Testis (tissue), 3 donors: Measurements from ENCODE around the gene NAPSA. TPM values are rescaled to one million over a fixed set of nuclear protein-coding genes. Genes with fewer than 3 reads are reported as not detected.
"Not testable (repeated sequence)": the region's sequence is repeated elsewhere in the genome, so short reads cannot be mapped to it uniquely, and the experiment has no call there.

Source experiments
- DNase-seq: peaks from one replicate; pipeline ENCODE4 v3.0.0-alpha.2; 2019
- H3K27ac ChIP-seq, 2 donors: fragments of 200-600 bp; sonication (generic); one replicate each; pipeline ENCODE4 v1.5.1; 2019
- H3K27me3 ChIP-seq: fragments of 200-600 bp; sonication (generic); one replicate; pipeline ENCODE4 v1.5.1; 2019
- H3K36me3 ChIP-seq: fragments of 200-600 bp; sonication (generic); one replicate; pipeline ENCODE4 v1.5.1; 2017; ENCODE audit warnings: low read depth; ENCODE audit errors: missing control alignments
- H3K4me1 ChIP-seq: fragments of 200-600 bp; sonication (generic); one replicate; pipeline ENCODE4 v1.5.1; 2019
- H3K4me3 ChIP-seq, 2 donors: fragments of 200-600 bp; sonication (generic); one replicate each; pipeline ENCODE4 v1.5.1; 2017 to 2019
- H3K9me3 ChIP-seq: fragments of 200-600 bp; sonication (generic); one replicate; pipeline ENCODE4 v1.5.1; 2017
- CTCF ChIP-seq, 3 experiments: fragments of 450-650 bp in 2 of 3; fragments of 200-600 bp in 1 of 3; sonication (generic) in 1 of 3; IDR thresholded peaks; one replicate each; pipeline ENCODE4 v1.5.1; 2016 to 2019; ENCODE audit warnings: antibody characterized with exemption in 3 of 3, mild to moderate bottlenecking in 2 of 3, moderate library complexity in 1 of 3
- POLR2A ChIP-seq: fragments of 450-650 bp; IDR thresholded peaks from one replicate; pipeline ENCODE4 v1.6.1; 2017; ENCODE audit warnings: antibody characterized with exemption, mild to moderate bottlenecking, moderate library complexity
- WGBS, 2 donors: methylation state at CpG; one replicate each; pipeline ENCODE4 v1.1.5; 2018; 5-methylcytosine and 5-hydroxymethylcytosine counted together
- intact Hi-C: fragments of 100-400 bp; cut with DNase I; formaldehyde crosslinking; loops from one replicate; pipeline ENCODE4 v1.15.1; 2023; ENCODE audit warnings: low total_unique reads
- polyA plus RNA-seq: library from polyadenylated mRNA; stranded (reverse); fragments of 350-450 nt; fragmentation: Illumina TruSeq; extraction: RNeasy Lipid Tissue Mini Kit (QIAGEN cat#74804); gene quantifications from one replicate; pipeline ENCODE4 v1.2.3, GENCODE V29; 2014; ENCODE audit warnings: low read depth, low replicate concordance; ENCODE audit not compliant: insufficient read depth
- total RNA-seq, 2 donors: library from RNA; depleted of rRNA; stranded (reverse); fragments of >200 nt; gene quantifications; one replicate each; pipeline ENCODE4 v1.2.3, GENCODE V29; 2016

The NAPSA gene
- total and polyA plus RNA-seq, 3 donors from 2014 or later = 1.3 to 11.5 (median 2.0) TPM

GRCh38 chr19:50352242-50352641 lies 13.2 kb downstream of the NAPSA start:
- Histone ChIP-seq H3K9me3 (no peaks in the 10 kb centered on the region), H3K27me3 (no peaks in the 10 kb centered on the region), H3K27ac (no peak overlapping the region), H3K4me1 (no peaks in the 10 kb centered on the region), H3K4me3 (no peak overlapping the region), H3K36me3 (no peaks in the 10 kb centered on the region)
- intact Hi-C loops = loop anchor here (5.0 kb wide), 1 partner anchor 410 kb away; no protein-coding TSS in a partner anchor
- TF ChIP-seq POLR2A (no peak), CTCF (IDR thresholded peaks at IDR 0.05) (no peak)
- DNase-seq = no peak
- 68 to 76% methylated on average over 4 of the region's 4 CpGs for WGBS, 2 donors

- Histone ChIP-seq H3K4me1 (no peaks in the 10 kb centered on the region), H3K4me3 (no peak overlapping the region), H3K27me3 (no peaks in the 10 kb centered on the region), H3K9me3 (no peaks in the 10 kb centered on the region), H3K27ac (no peak overlapping the region), H3K36me3 (no peaks in the 10 kb centered on the region)
- no peak for DNase-seq
- 62 to 78% methylated on average over 22 of the region's 22 CpGs for WGBS, 2 donors
- TF ChIP-seq CTCF (IDR thresholded peaks at IDR 0.05) = no peak
- no peak for TF ChIP-seq POLR2A
- intact Hi-C loops = loop anchor here (5.0 kb wide), 1 partner anchor 413 kb away; no protein-coding TSS in a partner anchor
Measured at GRCh38 chr19:50349277-50350057, 16.0 kb downstream of the NAPSA start.

DNA sequence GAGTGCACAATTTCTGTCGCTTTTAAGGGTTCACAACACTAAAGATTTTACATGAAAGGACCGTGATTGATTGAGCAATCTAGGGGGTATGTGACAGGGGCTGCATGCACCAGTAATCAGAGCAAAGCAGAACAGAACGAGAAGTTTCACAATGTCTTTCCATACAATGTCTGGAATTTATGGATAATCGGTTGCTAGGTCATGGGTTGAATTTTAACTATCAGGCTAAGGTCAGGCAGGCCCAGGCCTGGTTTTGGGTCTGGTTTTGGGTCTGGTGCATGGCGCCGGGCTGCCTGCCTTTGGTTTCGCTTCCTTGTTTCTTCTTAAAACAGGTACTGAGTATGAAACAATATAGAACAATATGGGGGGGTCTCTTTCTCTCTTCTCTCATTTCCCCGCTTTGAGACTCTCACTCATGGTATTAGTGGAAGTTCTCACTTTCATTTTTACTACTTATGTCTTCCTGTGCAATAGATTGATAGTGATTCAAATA lies 18.3 kb downstream of the NAPSA start:
- intact Hi-C loops, H3K4me1 ChIP-seq, H3K4me3 ChIP-seq, H3K27ac ChIP-seq, H3K9me3 ChIP-seq, DNase-seq, H3K36me3 ChIP-seq, H3K27me3 ChIP-seq: not testable (repeated sequence)
- 74 to 80% methylated on average over 8 of the region's 8 CpGs for WGBS, 2 donors

DNA sequence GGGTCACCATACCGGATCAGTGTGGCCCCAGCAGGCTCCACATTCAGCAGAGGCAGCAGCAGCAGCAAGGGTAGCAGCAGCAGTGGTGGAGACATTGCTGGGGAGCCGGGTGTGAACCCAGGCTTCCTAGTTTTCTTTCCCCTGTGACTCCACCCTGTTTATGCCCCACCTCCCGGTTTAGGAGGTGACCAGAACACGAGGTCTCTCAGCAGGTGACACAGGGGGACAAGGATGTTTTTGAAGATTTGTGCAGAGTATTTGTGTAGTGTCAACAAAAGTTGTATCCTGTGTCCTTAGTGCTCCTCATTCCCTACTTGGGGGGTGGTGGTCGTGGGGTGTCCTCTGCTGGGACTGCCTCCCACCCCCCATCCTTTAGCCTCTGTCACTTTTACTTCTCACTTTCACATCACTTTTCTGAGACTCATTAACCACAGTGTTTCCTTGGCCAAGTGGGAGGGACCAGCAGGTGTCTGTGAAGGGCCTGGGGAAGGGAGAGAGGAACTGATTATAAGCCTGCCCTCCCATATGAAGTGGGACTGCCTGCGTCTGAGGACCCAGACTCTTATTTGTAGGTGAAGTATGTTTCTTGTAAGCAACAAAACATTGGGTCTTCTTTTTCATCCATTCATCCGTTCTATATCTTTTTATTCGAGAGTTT lies 20.6 kb downstream of the NAPSA start:
- Histone ChIP-seq H3K36me3 (no peaks in the 10 kb centered on the region), H3K4me1 (no peaks in the 10 kb centered on the region), H3K9me3 (no peaks in the 10 kb centered on the region), H3K27me3 (no peaks in the 10 kb centered on the region), H3K27ac (no peak overlapping the region), H3K4me3 (no peak overlapping the region)
- TF ChIP-seq POLR2A (no peak), CTCF (IDR thresholded peaks at IDR 0.05) (no peak)
- no peak for DNase-seq
- intact Hi-C loops = no loop called here
- 78 to 83% methylated on average over 8 of the region's 8 CpGs for WGBS, 2 donors

DNA sequence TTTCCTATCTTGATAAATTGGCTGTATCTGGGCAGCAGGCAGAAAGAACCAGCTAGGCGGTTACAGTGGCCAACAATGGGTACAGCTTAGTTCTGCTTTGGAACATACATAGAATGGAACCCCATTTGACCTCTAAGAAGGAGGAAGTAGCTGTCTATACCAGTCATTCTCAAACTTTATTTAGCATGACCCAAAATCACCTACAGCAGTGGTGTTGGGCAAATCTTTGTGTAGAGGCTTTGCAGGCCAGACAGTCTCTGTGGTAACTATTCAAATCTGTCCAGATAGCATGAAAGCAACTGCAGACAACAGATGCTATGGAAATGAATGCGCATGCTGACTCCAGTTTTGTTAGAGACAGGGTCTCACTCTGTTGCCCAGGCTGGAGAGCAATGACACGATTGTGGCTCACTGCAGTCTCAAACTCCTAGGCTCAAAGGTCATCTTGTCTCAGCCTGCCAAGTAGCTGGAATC lies 24.3 kb downstream of the NAPSA start:
- no peak for DNase-seq
- Histone ChIP-seq H3K27ac (no peak overlapping the region), H3K4me1 (no peaks in the 10 kb centered on the region), H3K4me3 (no peak overlapping the region), H3K36me3 (no peaks in the 10 kb centered on the region), H3K9me3 (no peaks in the 10 kb centered on the region), H3K27me3 (no peaks in the 10 kb centered on the region)
- WGBS, 2 donors = 86 to 89% methylated on average over 3 of the region's 3 CpGs
- no peak for TF ChIP-seq POLR2A
- no peak for TF ChIP-seq CTCF (IDR thresholded peaks at IDR 0.05)
- intact Hi-C loops = no loop called here
